Endodermal cell (in vitro differentiated cells): ENCODE measurements around the gene CXCR3. TPM values are rescaled to one million over a fixed set of nuclear protein-coding genes. Genes with fewer than 3 reads are reported as not detected.
A peak's percentile ranks its signal among the peaks of the same experiment; 100 is the strongest.

Experiments
- DNase-seq: peaks from one replicate; pipeline ENCODE4 v3.0.0-alpha.2; 2017
- H3K27ac ChIP-seq: 2 replicates; pipeline ENCODE4 v1.5.1; 2013; ENCODE audit warnings: mild to moderate bottlenecking, low read depth, low read length, moderate library complexity
- H3K27me3 ChIP-seq: 2 replicates; pipeline ENCODE4 v1.6.1; 2013; ENCODE audit warnings: mild to moderate bottlenecking, low read length, moderate library complexity; ENCODE audit not compliant: insufficient read depth, control insufficient read depth, poor library complexity, severe bottlenecking
- H3K36me3 ChIP-seq: 2 replicates; pipeline ENCODE4 v1.7.0; 2013; ENCODE audit warnings: mild to moderate bottlenecking, low read length, moderate library complexity; ENCODE audit not compliant: control insufficient read depth, insufficient read depth
- H3K4me1 ChIP-seq: one replicate; pipeline ENCODE4 v1.7.0; 2013; ENCODE audit warnings: low read length; ENCODE audit not compliant: control insufficient read depth, insufficient read depth
- H3K4me3 ChIP-seq: 2 replicates; pipeline ENCODE4 v1.5.1; 2013; ENCODE audit warnings: mild to moderate bottlenecking, low read length, moderate library complexity
- H3K9ac ChIP-seq: 2 replicates; pipeline ENCODE4 v1.6.1; 2013; ENCODE audit warnings: mild to moderate bottlenecking, low read length, moderate library complexity; ENCODE audit not compliant: poor library complexity, severe bottlenecking; ENCODE audit errors: extremely low read depth
- H3K9me3 ChIP-seq: 2 replicates; pipeline ENCODE4 v1.6.1; 2013; ENCODE audit warnings: mild to moderate bottlenecking, low read length, moderate library complexity; ENCODE audit not compliant: control insufficient read depth
- H3K27ac Mint-ChIP-seq: 2 replicates; pipeline ENCODE4 v1.8.0; 2020; ENCODE audit warnings: mixed read lengths
- H3K27me3 Mint-ChIP-seq: 2 replicates; pipeline ENCODE4 v1.8.0; 2021; ENCODE audit warnings: mild to moderate bottlenecking, mixed read lengths; ENCODE audit not compliant: insufficient read depth
- H3K36me3 Mint-ChIP-seq: 2 replicates; pipeline ENCODE4 v1.8.0; 2020; ENCODE audit warnings: low read depth, mixed read lengths
- H3K4me1 Mint-ChIP-seq: 2 replicates; pipeline ENCODE4 v1.8.0; 2020; ENCODE audit warnings: mixed read lengths
- H3K4me3 Mint-ChIP-seq: 2 replicates; pipeline ENCODE4 v1.8.0; 2020; ENCODE audit warnings: mild to moderate bottlenecking, moderate library complexity, mixed read lengths
- H3K9me3 Mint-ChIP-seq: 2 replicates; pipeline ENCODE4 v1.8.0; 2020; ENCODE audit warnings: mild to moderate bottlenecking, mixed read lengths
- CTCF ChIP-seq: fragments of 200-600 bp; sonication (generic); conservative IDR thresholded peaks from 2 replicates; pipeline ENCODE4 v1.5.0; 2021; ENCODE audit warnings: antibody characterized with exemption, mild to moderate bottlenecking
- WGBS, 2 experiments: methylation state at CpG; one replicate each; pipeline versions ENCODE4 v1.1.5 to v1.1.7; 2013; ENCODE audit warnings: missing lambda C conversion rate in 2 of 2, mixed read lengths in 1 of 2; ENCODE audit not compliant: insufficient coverage in 1 of 2, insufficient read length in 1 of 2; 5-methylcytosine and 5-hydroxymethylcytosine counted together
- total RNA-seq, 2 donors: library from RNA; stranded (reverse); fragmentation: NEBNext Ultra II Directional in 1 of 2; extraction: Animal tissue kit (Norgen Biotek cat#: 25700) in 1 of 2; gene quantifications; 2 replicates in 1 of 2; 3 replicates in 1 of 2; pipeline ENCODE4 v1.2.1, GENCODE V29; 2021

CXCR3 gene
- total RNA-seq, 2 donors from 2014 or later: not detected

- no peak overlapping the region for H3K27ac ChIP-seq
- peaks cover 83% of the 10 kb centered on the region for H3K9me3 Mint-ChIP-seq
- H3K4me3 ChIP-seq: no peak overlapping the region
- peaks cover 18% of the 10 kb centered on the region for H3K36me3 Mint-ChIP-seq
- no peaks in the 10 kb centered on the region for H3K27me3 ChIP-seq
- no peak overlapping the region for H3K27ac Mint-ChIP-seq
- peak; percentile 39 for TF ChIP-seq CTCF
- H3K36me3 ChIP-seq: peaks cover 7% of the 10 kb centered on the region
- H3K4me3 Mint-ChIP-seq: no peak overlapping the region
- no peaks in the 10 kb centered on the region for H3K4me1 ChIP-seq
- peak; percentile 51 for DNase-seq
- no peaks in the 10 kb centered on the region for H3K27me3 Mint-ChIP-seq
- H3K9ac ChIP-seq: no peak overlapping the region
- WGBS, 2 experiments: 91 to 95% methylated on average over 6 to 43 of the region's 43 CpGs
- H3K9me3 ChIP-seq: no peaks in the 10 kb centered on the region
- no peaks in the 10 kb centered on the region for H3K4me1 Mint-ChIP-seq
These were observed 1.4 kb downstream of the CXCR3 start for GRCh38 chrX:71616672-71617529.

- Histone ChIP-seq H3K36me3 (peaks cover 10% of the 10 kb centered on the region), H3K27me3 (no peaks in the 10 kb centered on the region), H3K4me3 (no peak overlapping the region), H3K9me3 (no peaks in the 10 kb centered on the region), H3K4me1 (no peaks in the 10 kb centered on the region), H3K27ac (no peak overlapping the region), H3K9ac (no peak overlapping the region)
- no peak for DNase-seq
- WGBS, 2 experiments: 83 to 95% methylated on average over 1 to 10 of the region's 10 CpGs
- H3K4me3 Mint-ChIP-seq: no peak overlapping the region
- H3K4me1 Mint-ChIP-seq: no peaks in the 10 kb centered on the region
- no peaks in the 10 kb centered on the region for H3K27me3 Mint-ChIP-seq
- peaks cover 27% of the 10 kb centered on the region for H3K36me3 Mint-ChIP-seq
- H3K9me3 Mint-ChIP-seq: peaks cover 84% of the 10 kb centered on the region
- no peak overlapping the region for H3K27ac Mint-ChIP-seq
- no peak for TF ChIP-seq CTCF
These were observed 2.4 kb downstream of the CXCR3 start for GRCh38 chrX:71615954-71616353.

- Histone ChIP-seq H3K27me3 (no peaks in the 10 kb centered on the region), H3K9me3 (no peaks in the 10 kb centered on the region), H3K27ac (no peak overlapping the region), H3K4me3 (no peak overlapping the region), H3K36me3 (peaks cover 17% of the 10 kb centered on the region), H3K9ac (no peak overlapping the region), H3K4me1 (no peaks in the 10 kb centered on the region)
- Mint-ChIP-seq H3K9me3 (peaks cover 81% of the 10 kb centered on the region), H3K36me3 (peaks cover 32% of the 10 kb centered on the region), H3K4me3 (no peak overlapping the region), H3K27me3 (no peaks in the 10 kb centered on the region), H3K4me1 (no peaks in the 10 kb centered on the region), H3K27ac (no peak overlapping the region)
- no peak for DNase-seq
- WGBS, 2 experiments: 94 to 100% methylated on average over 2 to 4 of the region's 4 CpGs
- no peak for TF ChIP-seq CTCF
These were observed 3.3 kb downstream of the CXCR3 start for GRCh38 chrX:71615056-71615455.
